ENCODE data around the gene ENGASE.
A peak's percentile ranks its signal among the peaks of the same experiment; 100 is the strongest.

The ENGASE gene

DNA sequence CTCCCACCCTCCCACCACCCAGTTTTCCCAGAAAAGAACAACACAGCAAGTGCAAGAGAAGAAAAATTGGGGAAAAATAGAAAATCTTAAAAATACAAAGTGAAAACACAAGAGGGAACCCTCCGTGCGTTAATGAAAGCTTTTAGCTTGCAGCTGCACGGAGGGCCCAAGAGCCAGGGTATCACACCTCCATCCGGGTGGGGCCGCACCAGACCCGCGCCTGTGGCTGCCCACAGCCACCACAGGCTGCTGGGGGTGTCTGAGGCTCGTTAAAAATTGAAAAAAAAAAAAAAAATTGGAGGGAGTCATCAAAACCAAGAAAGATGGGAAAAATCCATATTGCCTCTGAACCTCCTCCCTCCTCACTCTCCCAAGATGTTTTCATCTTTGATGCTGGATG is 18.6 kb downstream of the ENGASE start:
- no peak for DNase-seq (ENCODE audit: low spot score)

DNA sequence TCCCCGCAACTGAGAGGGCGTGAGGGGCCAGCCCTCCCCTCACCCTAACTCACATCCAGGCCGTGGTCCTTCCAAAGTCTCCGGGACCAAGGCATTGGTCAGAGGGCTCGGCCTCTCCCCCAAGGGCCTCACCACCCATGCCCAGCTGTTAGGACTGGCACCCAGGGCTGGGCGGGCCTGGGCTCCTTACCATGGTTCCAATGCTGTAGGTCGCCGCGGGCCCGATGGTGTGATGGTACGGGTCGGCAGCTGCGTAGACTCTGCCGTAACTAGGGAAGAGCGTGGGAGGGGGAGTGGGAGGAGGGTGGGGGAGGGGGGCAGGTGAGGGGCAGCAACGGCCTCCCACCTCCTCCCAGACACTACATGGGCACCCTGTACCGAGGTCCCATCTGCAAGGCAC is 19.6 kb downstream of the ENGASE start:
- no peak for DNase-seq (ENCODE audit: low spot score)

DNA sequence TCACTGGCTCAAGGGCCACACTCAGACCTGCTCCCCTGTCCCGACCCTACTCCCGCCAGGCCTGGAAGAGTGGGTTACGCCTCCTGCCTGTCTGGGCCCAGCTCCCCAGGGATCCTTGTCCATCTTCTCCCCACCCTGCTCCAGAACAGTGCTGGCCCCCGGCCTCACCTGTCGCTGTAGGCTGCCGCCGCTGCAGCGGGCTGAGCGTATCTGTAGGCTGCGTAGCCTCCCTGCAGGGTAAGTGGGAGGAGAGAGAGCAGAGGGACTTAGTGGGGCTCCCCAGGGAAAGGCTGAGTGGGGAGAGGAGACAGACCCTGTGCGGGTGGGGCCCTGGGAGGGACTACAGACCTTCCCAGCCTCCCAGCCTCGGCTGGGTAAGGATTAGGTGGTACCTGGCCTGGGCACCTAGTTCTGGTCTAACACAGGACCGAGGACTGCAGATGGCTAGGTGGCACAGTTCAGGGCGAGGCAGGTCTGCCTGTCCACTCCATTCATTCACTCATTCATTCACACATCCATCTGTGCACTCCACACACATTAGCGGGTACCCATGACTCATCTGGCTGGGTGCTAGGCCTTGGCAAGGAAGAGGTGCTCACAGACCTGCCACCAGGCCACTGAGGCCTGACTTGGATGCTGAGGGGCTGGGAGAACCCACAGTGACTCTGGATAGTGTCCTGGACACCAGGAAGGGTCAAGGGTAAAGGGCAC is 20.9 kb downstream of the ENGASE start:
- no peak for DNase-seq (ENCODE audit: low spot score)

DNA sequence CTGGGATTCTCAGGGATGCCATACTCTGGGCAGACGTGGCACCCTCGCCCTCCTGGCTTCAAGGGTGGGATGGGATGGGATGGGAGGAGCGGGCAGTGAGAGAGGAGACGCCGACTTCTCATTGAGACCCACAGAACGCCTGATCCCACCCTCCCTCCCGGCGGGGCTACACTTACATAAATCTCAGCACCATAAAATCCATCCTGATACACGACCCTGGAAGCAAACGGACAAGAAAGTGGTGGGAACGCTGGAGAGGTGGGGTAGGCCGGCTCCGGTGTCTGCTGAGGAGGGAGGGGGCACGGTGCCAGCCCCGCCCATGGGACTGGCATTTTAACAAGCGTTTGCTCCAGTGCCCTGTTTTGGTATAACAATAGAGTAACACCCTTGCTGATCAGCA is 21.9 kb downstream of the ENGASE start:
- no peak for DNase-seq (ENCODE audit: low spot score)

DNA sequence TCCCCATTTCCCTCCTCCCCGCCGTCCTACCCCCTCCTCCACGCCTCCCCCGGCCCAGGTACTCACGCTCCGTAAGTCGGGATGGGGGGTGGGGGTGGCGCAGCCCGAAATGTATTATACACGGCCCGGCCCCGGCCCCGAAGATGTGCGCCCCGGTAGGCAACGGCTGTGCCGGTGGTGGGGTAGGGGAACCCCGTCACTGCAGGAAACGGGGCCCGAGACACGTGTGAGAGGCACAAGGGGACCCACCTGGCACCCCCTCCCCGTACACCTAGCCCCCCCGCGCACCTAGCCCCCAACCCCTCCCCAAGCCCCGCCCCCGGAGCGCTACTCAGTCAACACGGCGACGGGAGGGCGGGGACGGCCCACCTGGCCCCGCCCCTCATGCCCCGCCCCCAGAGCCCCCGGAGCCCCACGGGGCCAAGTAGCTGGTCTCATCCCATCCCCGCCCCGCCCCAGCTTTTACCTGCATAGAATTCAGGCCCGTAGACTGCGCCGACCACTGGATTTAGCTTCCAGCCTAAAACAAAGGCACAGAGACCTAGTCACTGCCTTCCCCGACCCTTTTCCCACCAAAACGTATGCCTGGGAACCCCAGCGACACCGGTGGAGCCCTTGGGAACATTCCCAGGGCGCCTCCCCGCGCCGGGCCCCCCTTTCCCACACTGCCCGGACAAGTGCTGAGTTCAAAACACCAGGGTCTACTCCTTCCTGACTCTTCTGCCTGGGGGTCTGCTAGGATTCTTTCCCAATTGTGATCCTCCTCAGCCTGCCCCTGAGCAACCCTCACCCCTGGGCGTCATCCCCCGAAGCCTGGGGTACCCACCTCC is 22.8 kb downstream of the ENGASE start:
- no peak for DNase-seq (ENCODE audit: low spot score)

DNA sequence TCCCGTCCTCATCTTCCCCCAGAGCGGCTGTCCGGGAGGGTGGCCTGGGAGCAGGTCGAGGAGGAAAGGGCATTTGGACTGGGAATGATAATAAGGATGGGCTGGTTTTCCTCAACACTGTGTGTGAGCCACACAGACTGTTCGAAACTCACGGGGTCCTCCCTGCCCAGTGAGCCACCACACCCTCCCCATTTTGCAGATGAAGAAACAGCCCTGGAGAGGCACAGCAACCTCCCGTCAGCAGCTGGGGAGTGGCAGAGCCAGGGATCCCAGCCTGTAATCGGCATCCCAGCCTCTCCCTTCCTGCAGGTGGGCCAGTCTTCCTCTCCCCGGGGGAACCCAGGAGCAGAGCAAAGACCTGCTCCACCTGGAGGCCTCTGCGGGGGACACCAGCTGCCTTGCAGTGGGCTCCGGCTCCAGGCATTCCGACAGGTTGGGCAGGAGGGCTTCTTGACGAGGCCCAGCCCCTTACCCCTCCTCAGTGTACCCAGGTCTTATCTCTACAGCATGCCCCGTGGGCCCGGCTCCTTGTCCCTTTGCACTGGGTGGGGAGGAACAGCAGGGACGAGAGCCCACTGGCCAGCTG is 23.8 kb downstream of the ENGASE start:
- no peak for DNase-seq (ENCODE audit: low spot score)

DNA sequence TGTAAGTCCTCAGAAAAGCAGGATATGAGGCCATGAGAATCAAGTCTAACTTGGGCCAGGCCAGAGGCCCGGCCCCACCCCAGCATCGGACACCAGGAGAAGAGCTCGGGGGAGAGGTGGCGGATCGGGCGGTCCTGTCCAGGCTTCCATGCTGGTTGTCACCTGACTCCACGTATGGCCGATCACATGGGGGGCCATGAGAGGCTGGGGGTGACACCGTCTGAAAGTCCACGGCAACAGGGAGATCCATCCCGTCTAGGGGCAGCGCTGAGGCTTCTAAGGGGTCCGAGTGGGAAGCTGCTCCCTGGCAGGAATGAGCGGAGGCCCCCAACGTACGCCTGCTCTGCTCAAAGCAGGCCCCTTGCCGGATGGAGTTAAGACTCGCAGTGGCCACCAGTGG is 25.8 kb downstream of the ENGASE start:
- DNase-seq (ENCODE audit: low spot score) = no peak

DNA sequence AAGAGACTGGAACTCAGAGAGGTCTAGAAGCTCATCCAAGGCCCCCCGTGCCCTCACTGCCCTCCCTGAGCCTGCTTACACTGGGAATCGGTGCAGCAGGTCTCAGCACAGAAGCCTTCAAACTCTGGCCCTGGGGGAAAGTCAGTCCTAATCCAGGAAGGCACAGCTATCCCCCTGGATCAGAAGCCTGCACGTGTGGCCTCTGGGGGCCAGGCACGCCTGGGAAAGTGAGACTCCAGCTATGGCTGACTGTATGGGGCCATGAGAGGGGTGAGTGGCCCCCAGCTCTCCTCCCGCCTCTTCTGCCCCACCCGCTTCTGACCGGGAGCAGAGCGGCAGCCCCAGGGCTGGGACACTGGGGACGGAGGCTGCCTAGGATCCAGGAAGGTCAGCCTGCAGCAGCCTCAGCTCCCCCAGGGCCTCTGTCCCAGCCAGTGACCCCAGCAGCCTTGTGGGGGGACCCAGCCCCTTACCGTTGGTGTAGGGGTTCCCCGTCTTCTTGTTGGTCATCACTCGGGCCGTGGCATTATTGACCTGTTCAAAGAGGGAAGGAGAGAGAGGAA is 26.6 kb downstream of the ENGASE start:
- no peak for DNase-seq (ENCODE audit: low spot score)

DNA sequence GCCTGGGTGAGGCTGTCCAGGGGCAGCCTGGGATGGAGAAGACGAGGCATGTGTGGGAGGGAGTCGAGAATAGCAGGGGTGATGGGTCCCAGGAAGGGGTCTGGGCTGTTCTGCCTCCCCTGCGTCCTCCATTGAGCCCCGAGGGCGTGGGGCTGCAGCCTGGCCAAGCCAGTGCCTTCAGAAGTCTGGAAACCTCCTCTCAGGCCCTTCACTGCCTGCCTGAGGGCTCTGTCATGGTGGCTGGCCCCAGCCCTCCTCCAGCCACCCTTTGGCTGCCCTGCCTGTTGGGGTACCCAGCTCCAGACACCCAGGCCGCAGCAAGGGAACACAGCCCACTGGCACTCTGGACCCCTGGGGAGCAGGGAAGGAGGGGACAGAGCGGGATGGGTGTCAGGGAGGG is 27.6 kb downstream of the ENGASE start:
- DNase-seq (ENCODE audit: low spot score) = no peak

DNA sequence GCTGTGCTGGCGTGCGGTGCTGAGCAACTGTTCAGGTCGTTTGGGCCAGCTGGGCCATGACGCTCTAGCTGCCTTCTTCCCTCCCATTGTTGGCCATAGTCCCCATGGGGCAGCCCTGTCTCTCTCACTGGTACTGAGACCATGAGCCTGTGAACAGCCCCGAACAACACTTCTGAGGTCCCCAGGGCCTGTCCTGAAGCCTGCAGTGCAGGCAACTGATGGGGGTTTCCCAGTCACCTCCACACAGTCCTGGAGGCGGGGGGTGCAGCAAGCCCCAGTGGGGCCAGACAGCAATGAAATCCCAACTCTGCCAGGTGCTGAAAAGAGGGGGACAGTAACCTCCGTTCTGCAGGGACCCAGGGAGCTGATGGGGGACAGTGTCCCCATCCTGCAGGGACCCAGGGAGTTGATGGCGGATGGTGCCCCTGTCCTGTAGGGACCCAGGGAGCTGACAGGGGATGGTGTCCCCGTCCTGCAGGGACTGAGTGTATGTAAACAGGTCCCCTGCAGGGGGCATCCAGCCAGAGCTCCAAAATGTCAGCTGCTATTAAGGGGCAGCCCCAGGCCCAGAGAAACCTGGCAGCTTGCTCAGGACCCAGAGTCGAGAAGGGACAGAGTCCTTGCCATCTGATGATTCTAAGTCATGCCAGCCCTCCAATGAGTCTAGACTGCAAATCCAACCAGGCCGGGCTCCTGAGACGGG is 30.4 kb downstream of the ENGASE start:
- no peak for DNase-seq (ENCODE audit: low spot score)

DNA sequence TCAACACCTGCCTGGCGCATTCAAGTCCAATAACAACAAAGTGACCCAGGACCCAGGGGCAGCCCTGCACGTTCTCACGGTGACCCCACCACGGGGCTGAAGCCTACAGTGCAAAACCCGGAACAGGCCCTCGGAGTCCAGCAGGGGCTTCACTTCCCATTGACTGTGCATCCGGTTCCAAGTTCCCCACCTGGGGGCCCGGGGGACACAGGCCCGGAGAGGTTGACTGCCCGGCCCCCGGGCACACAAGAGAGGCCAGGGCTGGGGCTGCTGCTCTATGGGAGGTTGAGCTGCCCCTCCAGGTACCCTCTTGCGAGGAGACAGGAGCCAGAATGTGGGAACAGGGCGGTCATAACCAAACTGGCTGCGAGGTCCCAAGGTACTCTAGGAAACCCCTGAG is 31.3 kb downstream of the ENGASE start:
- no peak for DNase-seq (ENCODE audit: low spot score)

DNA sequence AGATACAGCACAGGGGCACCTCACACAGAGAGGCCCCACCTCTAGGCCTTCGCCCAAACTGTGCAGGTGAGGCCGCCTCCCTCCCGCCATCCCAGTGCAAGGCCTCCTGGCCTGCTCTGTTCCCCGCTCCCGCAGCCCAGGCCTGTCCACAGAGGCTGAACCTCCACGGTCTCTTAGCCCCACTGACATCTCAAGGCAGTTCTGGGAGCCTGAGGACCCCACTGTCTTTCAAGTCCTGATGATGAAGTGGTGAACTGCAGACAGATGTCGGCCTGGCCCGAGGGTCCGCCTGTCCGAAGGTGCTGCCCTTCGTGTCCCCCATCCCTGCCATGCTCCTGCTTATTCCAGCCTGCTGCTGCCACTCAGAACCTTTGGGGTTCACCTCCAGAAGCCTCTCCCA is 32.3 kb downstream of the ENGASE start:
- no peak for DNase-seq (ENCODE audit: low spot score)

DNA sequence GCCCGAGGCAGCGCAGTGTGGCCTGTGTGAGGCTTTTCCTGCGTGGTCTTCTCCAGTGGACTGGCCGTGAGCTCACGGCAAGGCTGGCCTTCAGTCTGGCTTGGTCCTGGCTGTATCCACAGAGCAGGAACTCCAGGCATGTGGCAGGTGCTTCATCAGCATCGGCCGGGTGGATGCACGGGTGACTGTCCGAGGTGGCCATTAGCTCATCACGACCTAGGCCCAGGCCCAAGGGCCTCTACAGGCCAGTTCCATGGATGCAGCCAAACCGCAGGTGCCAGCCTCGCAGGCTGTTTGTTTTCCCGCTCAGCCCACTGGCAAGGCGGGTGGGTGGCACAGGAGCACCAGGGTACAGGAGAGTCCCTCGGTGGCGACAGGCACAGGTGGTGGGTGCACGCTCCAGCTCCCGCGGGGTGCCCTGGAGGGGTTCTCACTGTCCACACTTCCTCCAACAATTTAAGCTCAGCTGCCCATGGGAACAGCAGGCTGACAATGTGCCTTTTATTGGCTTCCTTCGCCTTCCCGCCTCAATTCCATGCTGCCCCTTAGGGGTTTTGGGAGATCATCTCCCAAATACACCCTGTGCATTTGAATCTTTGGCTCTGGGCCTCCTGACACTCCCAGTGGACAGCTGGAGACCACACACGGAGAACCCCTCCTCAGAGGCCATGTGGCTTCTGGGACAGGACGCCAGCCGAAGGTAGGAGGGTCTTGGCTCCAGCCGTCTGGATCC is 33.0 kb downstream of the ENGASE start:
- DNase-seq (ENCODE audit: low spot score) = no peak

DNA sequence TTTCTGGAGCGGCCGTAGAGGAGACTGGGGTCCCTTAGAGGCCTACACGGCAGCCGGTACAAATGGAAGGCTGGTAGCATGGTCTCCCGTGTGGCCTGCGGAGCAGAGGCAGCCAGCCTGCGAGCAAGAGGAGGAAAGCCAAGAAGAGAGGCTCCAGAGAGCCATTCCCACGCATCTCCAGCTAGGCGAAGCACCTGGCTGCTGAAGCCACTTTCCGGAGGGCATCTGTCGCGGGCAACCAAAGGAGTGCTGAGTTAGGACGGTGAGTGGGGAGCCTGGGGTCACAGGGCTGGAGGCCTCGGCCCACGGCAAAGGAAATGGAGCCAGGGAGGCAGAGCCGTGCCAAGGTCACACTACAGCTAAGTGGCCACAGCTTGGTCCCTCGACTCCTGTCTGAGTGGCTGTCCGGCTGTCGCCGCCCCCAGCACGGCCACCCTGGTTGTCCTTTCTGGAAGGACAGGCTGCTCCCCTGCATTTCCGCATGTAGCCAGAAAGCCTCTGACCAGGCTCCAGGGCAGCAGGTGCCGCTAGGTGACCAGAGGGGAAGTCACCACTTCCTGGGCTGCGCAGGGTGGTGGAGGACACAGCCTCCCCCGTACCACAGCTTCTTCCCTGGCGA is 33.7 kb downstream of the ENGASE start:
- peak; percentile 72 for DNase-seq (ENCODE audit: low spot score)

DNA sequence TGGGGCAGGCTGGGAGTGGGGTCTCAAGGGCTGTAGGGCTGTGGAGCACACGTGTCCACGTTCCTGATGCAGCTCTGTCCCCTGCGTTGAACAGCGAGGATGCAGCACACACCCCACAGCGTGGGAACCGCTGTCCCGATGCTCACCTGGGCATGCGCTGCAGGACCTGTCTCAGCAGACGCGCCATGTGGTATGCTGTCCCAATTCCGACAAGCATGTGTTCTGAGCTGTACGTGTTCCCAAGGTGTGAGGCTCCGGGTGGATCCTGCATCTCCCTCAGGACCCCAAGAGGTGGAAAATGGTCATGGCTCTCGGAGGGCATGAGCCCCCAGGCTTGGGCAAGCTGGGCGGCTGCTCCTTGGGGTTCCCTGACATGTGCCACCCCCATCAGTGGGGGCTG is 34.2 kb downstream of the ENGASE start:
- DNase-seq (ENCODE audit: low spot score) = no peak

DNA sequence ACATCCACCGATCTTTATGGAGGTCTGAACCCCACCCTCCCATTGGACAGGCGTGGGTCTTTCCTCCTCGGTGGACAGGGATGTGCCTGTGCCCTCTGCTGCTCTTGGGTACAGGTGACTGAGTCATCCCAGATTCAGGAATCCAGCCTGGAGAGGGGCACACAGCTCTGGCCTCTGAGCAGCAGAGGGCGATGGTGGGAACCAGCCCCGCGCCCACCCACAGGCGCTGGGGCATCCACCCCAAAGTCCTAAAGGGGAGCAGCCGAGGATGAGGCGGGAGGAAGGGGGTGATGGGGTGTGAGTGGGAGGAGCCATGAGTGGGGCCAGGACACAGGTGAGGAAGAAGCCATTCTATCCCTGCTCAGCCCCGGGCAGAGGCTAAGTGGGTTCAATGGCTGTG is 35.0 kb downstream of the ENGASE start:
- no peak for DNase-seq (ENCODE audit: low spot score)

DNA sequence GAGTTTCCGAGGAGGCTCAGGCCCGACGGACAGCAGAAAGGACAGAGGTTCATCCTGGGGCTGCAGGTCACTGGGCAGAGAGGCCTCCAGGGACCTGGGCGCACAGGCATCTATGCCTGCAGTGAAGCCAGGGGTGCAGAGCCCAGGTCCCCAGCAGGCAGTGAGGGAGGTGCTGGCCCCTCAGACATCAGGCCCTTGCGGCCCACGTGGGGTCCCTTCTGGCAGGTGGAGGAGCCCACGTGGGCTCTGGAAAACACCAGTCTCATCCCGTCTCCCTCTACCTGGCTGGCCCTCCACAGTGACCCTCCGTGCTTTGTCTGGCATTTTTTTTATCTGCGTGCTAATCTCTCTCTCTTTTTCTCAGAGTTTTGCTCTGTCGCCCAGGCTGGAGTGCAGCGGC is 36.5 kb downstream of the ENGASE start:
- no peak for DNase-seq (ENCODE audit: low spot score)

DNA sequence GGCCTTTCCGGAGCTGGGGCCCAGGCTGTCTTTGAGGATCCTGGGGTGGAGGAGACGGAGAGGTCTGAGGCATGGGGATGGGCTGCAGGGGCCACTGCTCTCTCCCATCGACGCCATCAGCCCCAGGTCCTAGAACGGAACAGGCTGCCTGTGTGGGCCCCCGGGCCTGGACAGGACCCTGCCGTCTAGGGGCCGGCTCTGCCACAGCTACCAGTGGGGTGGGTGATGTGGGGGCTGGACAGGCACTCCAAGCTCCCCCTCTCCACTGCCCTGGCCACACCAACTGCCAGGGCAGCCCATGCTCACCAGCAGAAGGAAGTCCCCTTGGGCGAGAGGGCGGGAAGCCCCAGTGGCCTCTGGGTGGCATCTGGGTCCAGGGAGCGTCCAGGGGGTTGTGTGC is 37.8 kb downstream of the ENGASE start:
- DNase-seq (ENCODE audit: low spot score) = no peak

DNA sequence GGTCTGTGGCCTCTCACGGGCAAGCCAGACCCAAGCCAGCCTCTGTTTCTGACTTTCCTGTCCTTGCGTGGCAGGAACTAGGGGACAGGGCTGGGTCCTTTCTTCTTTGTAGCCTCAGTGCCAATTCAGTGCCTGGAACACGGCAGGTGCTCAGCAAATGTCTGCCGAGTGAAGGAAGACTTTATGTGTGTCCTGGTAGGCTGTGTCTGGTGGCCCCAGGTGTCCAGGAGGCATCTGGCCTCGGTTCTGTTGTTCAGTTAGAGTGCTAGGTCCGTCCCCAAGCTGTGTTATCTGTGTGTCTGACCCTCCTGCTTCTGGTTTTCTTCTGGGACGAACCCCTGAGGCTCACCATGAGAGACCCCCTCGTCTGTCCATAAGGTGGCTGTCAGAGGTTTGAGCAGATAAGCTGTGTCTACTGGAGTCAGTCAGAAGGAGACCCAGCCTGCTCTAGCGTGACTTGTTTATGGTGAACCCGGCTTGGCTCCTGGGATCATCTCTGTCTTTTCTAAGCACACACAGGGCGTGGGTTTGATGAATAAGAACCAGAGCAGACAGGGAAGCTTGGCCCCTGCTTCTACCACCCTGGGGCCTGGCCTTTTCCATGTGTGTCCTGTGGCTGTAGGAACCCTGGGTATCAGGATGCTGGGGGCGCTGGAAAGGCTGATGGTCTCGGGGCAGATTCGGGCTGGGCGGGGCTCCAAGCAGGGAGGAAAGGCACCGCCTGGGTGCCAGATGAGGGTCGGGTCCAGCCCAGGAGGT is 39.3 kb downstream of the ENGASE start:
- peak; percentile 56 for DNase-seq (ENCODE audit: low spot score)

Measured in cerebellar cortex (tissue), 1 donor.